HG03442 (cell line): ENCODE data around the gene MTG1.
"Not testable (repeated sequence)": the region's sequence is repeated elsewhere in the genome, so short reads cannot be mapped to it uniquely, and the experiment has no call there.

Source experiments
- ATAC-seq: cut with Tn5 transposase; IDR thresholded peaks from one replicate; pipeline ENCODE4 v1.9.1; 2021; ENCODE audit warnings: mild to moderate bottlenecking, moderate library complexity; ENCODE audit not compliant: unreplicated experiment

Gene MTG1

GRCh38 chr10:133422807-133423771, 29.1 kb downstream of the MTG1 start:
- no peak for ATAC-seq

- ATAC-seq, result not testable (repeated sequence)
Observed at GRCh38 chr10:133424102-133424501, 30.1 kb downstream of the MTG1 start.

- ATAC-seq, result not testable (repeated sequence)
Observed at GRCh38 chr10:133424601-133425000, 30.6 kb downstream of the MTG1 start, which contains the start of gene SPRN. Gene SPRN, minus strand, starts transcription at chr10:133424625. Its CDS starts 944 bp downstream, at chr10:133423681.

GRCh38 chr10:133429571-133429970, 35.6 kb downstream of the MTG1 start:
- not testable (repeated sequence) for ATAC-seq

GRCh38 chr10:133431888-133432613, 38.1 kb downstream of the MTG1 start:
- ATAC-seq, result not testable (repeated sequence)

GRCh38 chr10:133432789-133433188, 38.8 kb downstream of the MTG1 start:
- ATAC-seq, result not testable (repeated sequence)

- no peak for ATAC-seq
Observed at GRCh38 chr10:133438711-133439273, 44.8 kb downstream of the MTG1 start.

GRCh38 chr10:133439517-133440461, 45.8 kb downstream of the MTG1 start:
- ATAC-seq, result no peak

- ATAC-seq, result no peak
Observed at GRCh38 chr10:133440633-133441285, 46.8 kb downstream of the MTG1 start.

GRCh38 chr10:133441356-133441755, 47.4 kb downstream of the MTG1 start:
- ATAC-seq, result not testable (repeated sequence)

- ATAC-seq, result no peak
Observed at GRCh38 chr10:133441780-133442179, 47.8 kb downstream of the MTG1 start.

- no peak for ATAC-seq
Observed at GRCh38 chr10:133442191-133442966, 48.4 kb downstream of the MTG1 start.

GRCh38 chr10:133442967-133443924, 49.3 kb downstream of the MTG1 start:
- ATAC-seq, result no peak

- ATAC-seq, result no peak
Observed at GRCh38 chr10:133444342-133445267, 50.6 kb downstream of the MTG1 start.

GRCh38 chr10:133445268-133445732, 51.3 kb downstream of the MTG1 start:
- no peak for ATAC-seq
